Kidney capillary endothelial cell (primary cell): Measurements from ENCODE around the gene CCNB2.
"Not testable (repeated sequence)": the region's sequence is repeated elsewhere in the genome, so short reads cannot be mapped to it uniquely, and the experiment has no call there.

Experiments used
- DNase-seq: peaks from one replicate; pipeline ENCODE4 v3.0.0-alpha.2; 2018; ENCODE audit warnings: low spot score

CCNB2 gene

GRCh38 chr15:59104912-59105732 is at the start of gene CCNB2:
CCNB2 (plus strand) TSS chr15:59105146; CDS start chr15:59105269, 123 bp downstream.
- DNase-seq, result peak; percentile 94

DNA sequence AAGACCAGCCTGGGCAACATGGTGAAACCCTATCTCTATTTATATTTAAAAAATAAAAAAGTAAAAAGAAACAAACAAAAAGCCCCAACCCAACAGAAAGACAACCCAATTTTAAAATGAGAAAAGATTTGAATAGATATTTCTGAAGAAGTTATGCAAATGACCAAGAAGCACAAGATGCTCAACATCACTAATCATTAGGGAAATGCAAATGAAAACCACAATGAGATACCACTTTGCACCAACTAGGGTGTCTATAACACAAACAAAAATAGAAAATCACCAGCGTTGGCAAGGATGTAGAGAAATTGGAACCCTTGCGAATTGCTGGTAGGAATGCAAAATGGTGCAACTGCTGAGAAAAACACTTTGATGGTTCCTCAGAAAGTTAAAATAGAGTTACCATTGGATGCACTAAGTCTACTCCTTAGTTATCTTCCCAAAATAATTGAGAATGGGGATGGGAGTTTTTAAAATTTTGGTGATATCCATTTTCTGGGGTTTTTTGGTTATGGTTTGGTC is 45.8 kb upstream of the CCNB2 start:
- no peak for DNase-seq

- DNase-seq, result no peak
Measured at GRCh38 chr15:59060348-59060747, 44.6 kb upstream of the CCNB2 start.

DNA sequence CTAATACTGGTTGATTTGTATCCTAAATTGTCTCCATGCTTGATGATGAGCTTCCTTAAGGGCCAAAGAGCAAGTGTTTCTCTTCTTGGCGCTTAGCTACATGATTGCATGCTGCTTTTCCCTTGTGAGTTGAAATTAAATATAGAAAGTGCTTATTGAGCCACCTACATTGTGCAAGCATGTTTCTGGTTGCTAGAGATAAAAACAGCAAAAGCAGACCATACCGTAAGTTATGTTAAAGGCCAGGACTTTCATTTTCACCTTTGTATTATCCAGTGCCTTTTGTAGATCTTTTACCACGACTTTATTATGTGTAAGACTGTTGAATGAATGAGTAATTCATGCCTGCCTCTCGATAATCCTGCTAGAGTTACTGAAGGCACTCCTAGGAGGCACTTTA is 41.9 kb upstream of the CCNB2 start:
- no peak for DNase-seq

DNA sequence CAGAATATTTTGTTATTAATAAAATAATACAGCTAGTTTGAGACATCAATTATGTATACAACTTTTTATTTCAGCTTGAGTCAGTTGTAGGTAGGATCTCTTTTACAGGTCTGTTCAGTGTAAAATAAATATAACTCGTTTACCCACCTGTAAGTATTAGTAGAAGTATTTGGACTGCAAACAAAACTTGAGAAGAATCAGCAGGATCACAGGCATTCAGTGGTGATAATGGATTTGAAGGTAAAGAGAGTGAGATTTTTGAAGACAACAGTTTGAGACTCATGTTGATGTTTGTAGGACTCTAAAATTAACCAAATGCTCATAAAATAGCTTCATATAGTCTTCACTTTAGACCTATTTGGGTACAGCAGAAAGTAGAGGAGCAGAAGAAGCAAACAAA is 35.5 kb upstream of the CCNB2 start:
- no peak for DNase-seq

DNA sequence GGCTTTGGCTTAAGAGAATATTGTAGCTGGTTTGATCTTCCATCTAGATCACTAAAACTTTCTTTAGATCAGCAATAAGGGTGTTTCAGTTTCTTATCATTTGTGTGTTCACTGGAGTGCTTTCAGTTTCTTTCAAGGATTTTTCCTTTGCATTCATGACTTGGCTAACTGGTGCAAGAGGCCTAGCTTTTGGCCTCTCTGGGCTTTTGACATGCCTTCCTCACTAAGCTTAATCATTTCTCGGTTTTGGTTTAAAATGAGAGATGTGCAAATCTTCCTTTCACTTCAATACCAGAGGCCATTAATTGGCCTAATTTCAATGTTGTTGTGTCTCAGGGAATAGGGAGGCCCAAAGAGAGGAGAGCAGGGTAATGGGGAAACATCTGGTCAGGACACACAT is 30.3 kb upstream of the CCNB2 start:
- DNase-seq, result no peak

DNA sequence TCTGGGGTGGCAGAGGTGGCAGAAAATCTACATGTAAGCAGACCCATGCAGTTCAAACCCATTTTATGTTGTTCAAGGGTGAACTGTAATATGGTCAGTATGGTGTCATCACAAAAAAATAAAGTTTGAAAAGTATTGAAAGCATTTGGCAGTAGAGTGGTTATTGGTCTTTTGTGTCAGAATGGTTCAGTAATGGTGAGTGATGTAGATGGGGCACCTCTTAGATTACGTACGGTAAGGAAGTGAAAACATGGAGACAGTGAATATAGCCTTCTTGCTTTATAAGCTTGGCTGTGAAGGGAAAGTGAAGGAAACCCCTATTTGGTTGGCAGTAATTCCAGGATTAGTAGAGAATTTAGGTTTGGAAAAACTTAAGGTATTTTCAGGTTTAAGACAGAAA is 17.2 kb upstream of the CCNB2 start:
- DNase-seq, result no peak

- DNase-seq, result no peak
Measured at GRCh38 chr15:59094077-59094476, 10.9 kb upstream of the CCNB2 start.

DNA sequence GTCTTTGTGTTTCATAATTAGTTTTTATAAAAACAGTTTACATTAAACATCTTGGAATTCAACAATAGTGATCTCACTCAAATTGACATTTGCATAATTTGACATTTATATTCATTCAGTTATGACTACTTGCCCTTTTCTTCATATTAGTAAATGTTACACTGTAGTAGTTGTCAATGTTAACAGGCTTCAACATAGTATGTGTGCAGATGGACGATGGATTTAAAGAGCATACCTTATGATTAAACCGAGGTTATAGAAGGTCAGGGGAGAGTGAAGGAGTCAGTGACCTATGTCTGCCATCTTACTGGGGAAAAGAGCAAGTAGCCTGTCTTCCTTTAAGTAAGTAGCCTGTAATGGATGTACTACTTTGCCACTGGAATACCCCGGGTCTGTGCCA is 8.5 kb upstream of the CCNB2 start:
- DNase-seq, result no peak

DNA sequence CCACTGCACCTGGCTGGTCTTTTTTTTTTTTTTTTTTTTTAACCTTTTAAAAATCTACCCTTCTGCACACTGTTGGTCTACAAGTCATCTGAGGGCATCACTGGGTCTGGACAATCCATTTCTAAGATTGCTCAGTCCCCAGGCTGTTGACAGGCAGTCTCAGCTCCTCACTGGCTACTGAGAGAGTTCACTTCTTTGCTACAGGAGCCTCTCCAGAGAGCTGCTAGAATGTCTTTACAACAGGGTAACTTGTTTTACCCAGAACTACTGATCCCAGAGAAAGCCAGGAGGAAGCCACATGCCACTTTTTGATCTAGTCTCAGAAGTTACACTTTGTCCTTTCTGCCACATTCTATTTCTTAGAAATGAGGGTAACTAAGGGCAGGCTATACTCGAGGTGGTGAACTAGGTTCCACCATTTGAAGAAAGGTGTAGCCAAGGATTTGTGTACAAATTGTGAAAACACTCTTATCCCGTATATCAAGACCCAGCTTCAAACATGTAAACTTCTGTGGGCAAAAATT is 5.7 kb upstream of the CCNB2 start:
- no peak for DNase-seq

DNA sequence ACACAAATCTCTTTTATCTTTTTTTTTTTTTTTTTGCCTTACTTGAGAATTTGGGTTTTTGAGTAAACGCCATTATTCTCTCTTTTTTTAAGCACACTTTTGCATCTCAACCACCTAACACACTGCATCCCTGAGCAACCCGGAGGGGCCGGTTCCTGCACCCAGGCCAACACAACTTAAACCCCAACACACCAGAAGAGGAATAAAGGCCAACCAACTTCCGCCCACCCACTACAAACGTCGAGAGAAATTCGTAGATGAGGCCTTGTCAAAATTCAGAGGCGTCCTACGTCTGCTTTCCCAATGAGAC is 389 bp upstream of the CCNB2 start:
- DNase-seq, result no peak

GRCh38 chr15:59105854-59106253 is 908 bp downstream of the CCNB2 start:
- DNase-seq, result no peak

- no peak for DNase-seq
Measured at GRCh38 chr15:59111251-59111650, 6.3 kb downstream of the CCNB2 start.

GRCh38 chr15:59115047-59115446 is 10.1 kb downstream of the CCNB2 start:
- DNase-seq, result no peak

DNA sequence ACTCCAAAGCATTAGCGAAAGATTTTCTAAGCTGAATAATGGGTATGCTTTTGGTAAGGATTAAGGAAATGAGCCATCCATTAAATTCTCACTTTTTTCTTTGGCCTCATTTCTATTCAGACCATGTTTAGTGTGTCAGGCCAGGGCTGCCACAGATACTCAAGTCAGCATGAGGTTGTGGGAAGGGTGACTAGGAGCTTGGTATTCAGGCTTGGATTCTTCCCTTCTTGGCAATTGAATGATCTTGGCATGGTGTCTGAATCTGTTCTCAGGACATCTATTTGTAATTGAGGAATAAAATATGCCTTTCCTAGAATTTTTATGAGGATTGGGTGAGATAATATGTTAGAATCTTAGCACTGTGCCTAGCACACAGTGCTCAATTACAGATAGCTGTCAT is 11.2 kb downstream of the CCNB2 start:
- no peak for DNase-seq

DNA sequence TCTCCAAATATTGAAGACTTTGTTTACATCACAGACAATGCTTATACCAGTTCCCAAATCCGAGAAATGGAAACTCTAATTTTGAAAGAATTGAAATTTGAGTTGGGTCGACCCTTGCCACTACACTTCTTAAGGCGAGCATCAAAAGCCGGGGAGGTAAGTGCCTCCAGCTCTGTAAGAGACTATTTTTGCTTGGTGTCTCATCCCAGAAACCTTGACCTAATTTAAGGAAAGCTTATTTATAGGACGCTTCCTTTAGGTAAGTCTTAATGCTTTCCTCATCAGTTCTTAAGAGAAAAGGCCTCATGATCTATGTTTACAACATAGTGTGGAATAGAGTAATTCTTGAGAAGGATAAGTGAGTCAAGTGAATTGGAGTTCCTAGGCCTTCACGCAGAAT is 11.8 kb downstream of the CCNB2 start:
- no peak for DNase-seq

DNA sequence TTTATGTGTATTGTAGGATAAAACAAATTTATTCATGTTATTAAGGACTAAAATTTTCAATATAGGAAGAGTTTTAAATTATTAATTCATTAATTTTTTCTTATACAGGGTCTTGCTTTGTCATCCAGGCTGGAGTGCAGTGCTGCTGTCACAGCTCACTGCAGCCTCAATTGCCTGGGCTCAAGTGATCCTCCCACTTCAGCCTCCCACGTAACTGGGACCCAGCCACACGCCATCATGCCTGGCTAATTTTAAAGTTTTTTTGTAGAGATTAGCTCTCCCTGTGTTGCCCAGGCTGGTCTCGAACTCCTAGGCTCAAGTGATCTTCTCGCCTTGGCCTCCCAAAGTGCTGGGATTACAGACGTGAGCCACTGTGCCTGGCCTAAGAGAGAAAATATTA is 14.7 kb downstream of the CCNB2 start:
- DNase-seq, result no peak

- DNase-seq, result no peak
Measured at GRCh38 chr15:59120937-59121336, 16.0 kb downstream of the CCNB2 start.

GRCh38 chr15:59124261-59124660 is 19.3 kb downstream of the CCNB2 start:
- DNase-seq, result no peak

DNA sequence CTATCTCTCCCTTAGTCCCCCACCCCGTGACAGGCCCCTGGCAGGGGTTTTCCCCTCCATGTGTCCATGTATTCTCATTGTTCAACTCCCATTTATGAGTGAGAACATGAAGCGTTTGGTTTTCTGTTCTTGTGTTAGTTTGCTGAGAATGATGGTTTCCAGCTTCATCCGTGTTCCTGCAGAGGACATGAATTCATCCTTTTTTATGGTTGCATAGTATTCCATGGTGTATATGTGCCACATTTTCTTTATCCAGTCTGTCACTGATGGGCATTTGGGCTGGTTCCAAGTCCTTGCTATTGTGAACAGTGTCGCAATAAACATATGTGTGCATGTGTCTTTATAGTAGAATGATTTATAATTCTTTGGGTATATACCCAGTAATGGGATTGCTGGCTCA is 20.7 kb downstream of the CCNB2 start:
- not testable (repeated sequence) for DNase-seq

DNA sequence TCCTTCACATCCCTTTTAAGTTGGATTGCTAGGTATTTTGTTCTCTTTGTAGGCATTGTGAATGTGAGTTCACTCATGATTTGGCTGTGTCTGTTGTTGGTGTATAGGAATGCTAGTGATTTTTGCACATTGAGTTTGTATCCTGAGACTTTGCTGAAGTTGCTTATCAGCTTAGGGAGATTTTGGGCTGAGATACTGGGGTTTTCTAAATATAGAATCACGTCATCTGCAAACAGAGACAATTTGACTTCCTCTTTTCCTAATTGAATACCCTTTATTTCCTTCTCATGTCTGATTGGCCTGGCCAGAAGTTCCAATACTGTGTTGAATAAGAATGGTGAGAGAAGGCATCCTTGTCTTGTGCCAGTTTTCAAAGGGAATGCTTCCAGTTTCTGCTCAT is 22.3 kb downstream of the CCNB2 start:
- DNase-seq, result not testable (repeated sequence)

GRCh38 chr15:59131456-59131855 is 26.5 kb downstream of the CCNB2 start:
- DNase-seq, result no peak

DNA sequence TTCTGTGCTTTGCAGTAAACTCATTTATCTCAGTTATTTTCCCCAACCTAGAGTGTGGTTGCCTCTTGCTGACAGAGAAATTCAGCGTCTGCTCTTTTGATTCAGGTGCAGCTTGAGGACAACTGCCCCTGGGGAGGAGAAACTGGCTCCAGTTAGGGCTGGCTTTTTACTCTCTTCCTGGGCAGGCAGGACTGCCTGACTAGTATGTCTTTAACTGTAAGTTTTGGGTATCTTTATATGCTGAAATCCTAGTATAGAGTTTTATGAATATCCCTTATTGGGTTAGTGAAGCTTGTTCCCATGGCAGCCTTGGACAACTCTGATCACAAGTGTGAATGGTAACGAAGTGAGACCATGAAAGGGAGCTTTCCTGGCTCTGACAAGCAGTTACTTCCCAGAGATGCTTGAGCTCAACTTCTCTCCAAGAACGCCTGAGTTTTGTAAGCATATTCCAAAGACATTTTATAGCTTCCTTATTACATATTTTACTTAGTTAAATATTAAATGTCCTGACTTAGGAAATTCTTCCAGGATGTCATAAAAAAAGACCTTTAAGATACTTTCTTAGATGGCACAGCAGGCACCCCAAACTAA is 27.1 kb downstream of the CCNB2 start:
- no peak for DNase-seq
